ENCODE data around the gene SRSF4. TPM values are rescaled to one million over a fixed set of nuclear protein-coding genes. Genes with fewer than 3 reads are reported as not detected.

The SRSF4 gene
- total and polyA plus RNA-seq, 9 of the 15 experiments (the other 6 are each of a cell fraction or from before 2014, with no cell fraction given) = 15.9 to 132 (median 82.0) TPM

GRCh38 chr1:29181413-29182225 is at the start of gene SRSF4 (continued):
- TF ChIP-seq CHD7 (IDR thresholded peaks at IDR 0.05; ENCODE audit: low read depth, low read length) = no peak
- peak; percentile 88; the same call in 1 of the 2 replicates for TF ChIP-seq ZNF175 (CRISPR knock-in tag; IDR thresholded peaks at IDR 0.05; ENCODE audit: low read depth)
- no peak; the same call in 1 of the 2 replicates for TF ChIP-seq HIVEP1 (CRISPR knock-in tag; IDR thresholded peaks at IDR 0.05)
- TF ChIP-seq TCF7L2 (IDR thresholded peaks at IDR 0.05; ENCODE audit: low read depth, low read length) = no peak
- TF ChIP-seq IRF1 (CRISPR knock-in tag; IDR thresholded peaks at IDR 0.05; ENCODE audit: borderline replicate concordance) = no peak
- TF ChIP-seq ZNF57 (CRISPR knock-in tag; IDR thresholded peaks at IDR 0.05) = 0 out of 2 replicates have a peak, but pooled peaks have one; percentile 50
- TF ChIP-seq MXI1 (IDR thresholded peaks at IDR 0.05; ENCODE audit: low read depth, low read length) = no peak
- peak; percentile 40; the same call in 1 of the 2 replicates for TF ChIP-seq NCOA1 (IDR thresholded peaks at IDR 0.05; ENCODE audit: low read depth)
- TF ChIP-seq ZNF780A (CRISPR knock-in tag; IDR thresholded peaks at IDR 0.05) = no peak
- no peak for TF ChIP-seq ZNF444 (CRISPR knock-in tag; IDR thresholded peaks at IDR 0.05)
- TF ChIP-seq ETV1 (tag; conservative IDR thresholded peaks at IDR 0.05; ENCODE audit: low read depth) = peak; percentile 67
- TF ChIP-seq POLR2AphosphoS5 (IDR thresholded peaks at IDR 0.05; ENCODE audit: control insufficient read depth, insufficient read depth, low read depth, low read length) = peak; percentile 71
- peak; percentile 98 for TF ChIP-seq POLR2G (IDR thresholded peaks at IDR 0.05; ENCODE audit: low read depth, low read length)
- TF ChIP-seq ATF7 (IDR thresholded peaks at IDR 0.05) = peak; percentile 92
- peak; percentile 29; the same call in 1 of the 2 replicates for TF ChIP-seq FOSL1 (tag; conservative IDR thresholded peaks at IDR 0.05)
- TF ChIP-seq ZSCAN32 (CRISPR knock-in tag; IDR thresholded peaks at IDR 0.05) = no peak

All from K562 (cell line).